ENCODE data around the gene FGD6.
"Not testable (repeated sequence)": the region's sequence is repeated elsewhere in the genome, so short reads cannot be mapped to it uniquely, and the experiment has no call there.

Gene FGD6

GRCh38 chr12:95248604-95249360, 31.5 kb upstream of the FGD6 start:
- H3K4me1 ChIP-seq (ENCODE audit: control insufficient read depth, insufficient read depth, low read length, unreplicated experiment), result peaks cover 18% of the 10 kb centered on the region
- H3K79me2 ChIP-seq (ENCODE audit: control insufficient read depth, insufficient read depth, low read length, unreplicated experiment), result peaks cover 30% of the 10 kb centered on the region
- no peaks in the 10 kb centered on the region for H3K27me3 ChIP-seq (ENCODE audit: insufficient read depth, low read length)
- H3K4me3 ChIP-seq (ENCODE audit: low read depth, low read length), result no peak overlapping the region
- no peak overlapping the region for H2AFZ ChIP-seq (ENCODE audit: low read length, unreplicated experiment)
- H3K27ac ChIP-seq (ENCODE audit: low read depth, low read length), result no peak overlapping the region
- H3K36me3 ChIP-seq (ENCODE audit: insufficient read depth, low read length), result peaks cover 14% of the 10 kb centered on the region

GRCh38 chr12:95248095-95248494, 30.8 kb upstream of the FGD6 start:
- Histone ChIP-seq H3K27me3 (ENCODE audit: insufficient read depth, low read length) (no peaks in the 10 kb centered on the region), H3K27ac (ENCODE audit: low read depth, low read length) (no peak overlapping the region), H3K4me3 (ENCODE audit: low read depth, low read length) (no peak overlapping the region), H3K36me3 (ENCODE audit: insufficient read depth, low read length) (peaks cover 10% of the 10 kb centered on the region), H3K79me2 (ENCODE audit: control insufficient read depth, insufficient read depth, low read length, unreplicated experiment) (peaks cover 34% of the 10 kb centered on the region), H2AFZ (ENCODE audit: low read length, unreplicated experiment) (no peak overlapping the region), H3K4me1 (ENCODE audit: control insufficient read depth, insufficient read depth, low read length, unreplicated experiment) (peaks cover 18% of the 10 kb centered on the region)

- peaks cover 39% of the 10 kb centered on the region for H3K79me2 ChIP-seq (ENCODE audit: control insufficient read depth, insufficient read depth, low read length, unreplicated experiment)
These were observed 27.1 kb upstream of the FGD6 start for GRCh38 chr12:95244350-95244749.

GRCh38 chr12:95243497-95244183, 26.4 kb upstream of the FGD6 start:
- no peaks in the 10 kb centered on the region for H3K27me3 ChIP-seq (ENCODE audit: insufficient read depth, low read length)
- no peaks in the 10 kb centered on the region for H3K36me3 ChIP-seq (ENCODE audit: insufficient read depth, low read length)
- peaks cover 39% of the 10 kb centered on the region for H3K79me2 ChIP-seq (ENCODE audit: control insufficient read depth, insufficient read depth, low read length, unreplicated experiment)
- H3K4me3 ChIP-seq (ENCODE audit: low read depth, low read length), result no peak overlapping the region
- H3K4me1 ChIP-seq (ENCODE audit: control insufficient read depth, insufficient read depth, low read length, unreplicated experiment), result peaks cover 18% of the 10 kb centered on the region
- H2AFZ ChIP-seq (ENCODE audit: low read length, unreplicated experiment), result no peak overlapping the region
- H3K27ac ChIP-seq (ENCODE audit: low read depth, low read length), result no peak overlapping the region

More at GRCh38 chr12:95244350-95244749, 27.1 kb upstream of the FGD6 start:
- Histone ChIP-seq H3K27me3 (ENCODE audit: insufficient read depth, low read length) (no peaks in the 10 kb centered on the region), H3K4me1 (ENCODE audit: control insufficient read depth, insufficient read depth, low read length, unreplicated experiment) (peaks cover 18% of the 10 kb centered on the region), H3K27ac (ENCODE audit: low read depth, low read length) (no peak overlapping the region), H3K36me3 (ENCODE audit: insufficient read depth, low read length) (no peaks in the 10 kb centered on the region), H3K4me3 (ENCODE audit: low read depth, low read length) (no peak overlapping the region), H2AFZ (ENCODE audit: low read length, unreplicated experiment) (no peak overlapping the region)

GRCh38 chr12:95241761-95242506, 24.7 kb upstream of the FGD6 start:
- H2AFZ ChIP-seq (ENCODE audit: low read length, unreplicated experiment), result no peak overlapping the region
- H3K27ac ChIP-seq (ENCODE audit: low read depth, low read length), result no peak overlapping the region
- peaks cover 37% of the 10 kb centered on the region for H3K79me2 ChIP-seq (ENCODE audit: control insufficient read depth, insufficient read depth, low read length, unreplicated experiment)
- H3K36me3 ChIP-seq (ENCODE audit: insufficient read depth, low read length), result no peaks in the 10 kb centered on the region
- peaks cover 13% of the 10 kb centered on the region for H3K4me1 ChIP-seq (ENCODE audit: control insufficient read depth, insufficient read depth, low read length, unreplicated experiment)
- H3K27me3 ChIP-seq (ENCODE audit: insufficient read depth, low read length), result no peaks in the 10 kb centered on the region
- H3K4me3 ChIP-seq (ENCODE audit: low read depth, low read length), result no peak overlapping the region

- H3K27me3 ChIP-seq (ENCODE audit: insufficient read depth, low read length); H3K4me1 ChIP-seq (ENCODE audit: control insufficient read depth, insufficient read depth, low read length, unreplicated experiment); H3K4me3 ChIP-seq (ENCODE audit: low read depth, low read length); H2AFZ ChIP-seq (ENCODE audit: low read length, unreplicated experiment); H3K36me3 ChIP-seq (ENCODE audit: insufficient read depth, low read length); H3K27ac ChIP-seq (ENCODE audit: low read depth, low read length): not testable (repeated sequence)
- peaks cover 43% of the 10 kb centered on the region for H3K79me2 ChIP-seq (ENCODE audit: control insufficient read depth, insufficient read depth, low read length, unreplicated experiment)
These were observed 23.9 kb upstream of the FGD6 start for GRCh38 chr12:95241138-95241537.

GRCh38 chr12:95240556-95240955, 23.3 kb upstream of the FGD6 start:
- Histone ChIP-seq H2AFZ (ENCODE audit: low read length, unreplicated experiment) (no peak overlapping the region), H3K4me3 (ENCODE audit: low read depth, low read length) (no peak overlapping the region), H3K27me3 (ENCODE audit: insufficient read depth, low read length) (no peaks in the 10 kb centered on the region), H3K4me1 (ENCODE audit: control insufficient read depth, insufficient read depth, low read length, unreplicated experiment) (peaks cover 1% of the 10 kb centered on the region), H3K36me3 (ENCODE audit: insufficient read depth, low read length) (no peaks in the 10 kb centered on the region), H3K79me2 (ENCODE audit: control insufficient read depth, insufficient read depth, low read length, unreplicated experiment) (peaks cover 40% of the 10 kb centered on the region), H3K27ac (ENCODE audit: low read depth, low read length) (no peak overlapping the region)

- H3K36me3 ChIP-seq (ENCODE audit: insufficient read depth, low read length); H3K4me3 ChIP-seq (ENCODE audit: low read depth, low read length); H3K27ac ChIP-seq (ENCODE audit: low read depth, low read length); H3K27me3 ChIP-seq (ENCODE audit: insufficient read depth, low read length); H3K4me1 ChIP-seq (ENCODE audit: control insufficient read depth, insufficient read depth, low read length, unreplicated experiment); H2AFZ ChIP-seq (ENCODE audit: low read length, unreplicated experiment): not testable (repeated sequence)
- H3K79me2 ChIP-seq (ENCODE audit: control insufficient read depth, insufficient read depth, low read length, unreplicated experiment), result peaks cover 36% of the 10 kb centered on the region
These were observed 22.6 kb upstream of the FGD6 start for GRCh38 chr12:95239835-95240234.

- Histone ChIP-seq H3K4me1 (ENCODE audit: control insufficient read depth, insufficient read depth, low read length, unreplicated experiment) (no peaks in the 10 kb centered on the region), H2AFZ (ENCODE audit: low read length, unreplicated experiment) (no peak overlapping the region), H3K79me2 (ENCODE audit: control insufficient read depth, insufficient read depth, low read length, unreplicated experiment) (peaks cover 32% of the 10 kb centered on the region), H3K27ac (ENCODE audit: low read depth, low read length) (no peak overlapping the region), H3K27me3 (ENCODE audit: insufficient read depth, low read length) (no peaks in the 10 kb centered on the region), H3K36me3 (ENCODE audit: insufficient read depth, low read length) (no peaks in the 10 kb centered on the region), H3K4me3 (ENCODE audit: low read depth, low read length) (no peak overlapping the region)
These were observed 21.9 kb upstream of the FGD6 start for GRCh38 chr12:95239216-95239615.

- no peaks in the 10 kb centered on the region for H3K36me3 ChIP-seq (ENCODE audit: insufficient read depth, low read length)
- H3K79me2 ChIP-seq (ENCODE audit: control insufficient read depth, insufficient read depth, low read length, unreplicated experiment), result peaks cover 33% of the 10 kb centered on the region
- no peaks in the 10 kb centered on the region for H3K4me1 ChIP-seq (ENCODE audit: control insufficient read depth, insufficient read depth, low read length, unreplicated experiment)
- H3K27me3 ChIP-seq (ENCODE audit: insufficient read depth, low read length), result no peaks in the 10 kb centered on the region
- no peak overlapping the region for H3K27ac ChIP-seq (ENCODE audit: low read depth, low read length)
- H3K4me3 ChIP-seq (ENCODE audit: low read depth, low read length), result no peak overlapping the region
- no peak overlapping the region for H2AFZ ChIP-seq (ENCODE audit: low read length, unreplicated experiment)
These were observed 20.9 kb upstream of the FGD6 start for GRCh38 chr12:95238150-95238549.

All from ACC112 (cell line).